ENCODE data around the gene PTPRD.

GRCh38 chr9:9917400-9917799, 695.4 kb downstream of the PTPRD start:
- TF ChIP-seq POLR2A (IDR thresholded peaks at IDR 0.05; ENCODE audit: low read depth, low read length) (no peak), POLR2AphosphoS5 (IDR thresholded peaks at IDR 0.05; ENCODE audit: low read depth, low read length) (no peak), TAF1 (IDR thresholded peaks at IDR 0.05; ENCODE audit: borderline replicate concordance, low read depth, low read length) (no peak)

All from GM12892 (cell line).